Vagina (tissue), 2 donors: ENCODE measurements around the gene AQP7.

ENCODE experiments used
- POLR2AphosphoS5 ChIP-seq, 2 donors: sonication (generic); formaldehyde crosslinking; IDR thresholded peaks; one replicate each; pipeline ENCODE4 v1.9.0; 2017; ENCODE audit warnings: antibody characterized with exemption in 2 of 2, mild to moderate bottlenecking in 2 of 2, low read depth in 1 of 2; ENCODE audit not compliant: insufficient read depth in 1 of 2
- TF ChIP-seq, protein P1 (sequence below), 3 experiments: fragments of 450-650 bp in 2 of 3; fragments of 200-600 bp in 1 of 3; sonication (generic) in 1 of 3; IDR thresholded peaks; one replicate each; pipeline ENCODE4 v1.5.1; 2017 to 2019; ENCODE audit warnings: antibody characterized with exemption in 3 of 3, mild to moderate bottlenecking in 2 of 3, moderate library complexity in 2 of 3

DNA sequence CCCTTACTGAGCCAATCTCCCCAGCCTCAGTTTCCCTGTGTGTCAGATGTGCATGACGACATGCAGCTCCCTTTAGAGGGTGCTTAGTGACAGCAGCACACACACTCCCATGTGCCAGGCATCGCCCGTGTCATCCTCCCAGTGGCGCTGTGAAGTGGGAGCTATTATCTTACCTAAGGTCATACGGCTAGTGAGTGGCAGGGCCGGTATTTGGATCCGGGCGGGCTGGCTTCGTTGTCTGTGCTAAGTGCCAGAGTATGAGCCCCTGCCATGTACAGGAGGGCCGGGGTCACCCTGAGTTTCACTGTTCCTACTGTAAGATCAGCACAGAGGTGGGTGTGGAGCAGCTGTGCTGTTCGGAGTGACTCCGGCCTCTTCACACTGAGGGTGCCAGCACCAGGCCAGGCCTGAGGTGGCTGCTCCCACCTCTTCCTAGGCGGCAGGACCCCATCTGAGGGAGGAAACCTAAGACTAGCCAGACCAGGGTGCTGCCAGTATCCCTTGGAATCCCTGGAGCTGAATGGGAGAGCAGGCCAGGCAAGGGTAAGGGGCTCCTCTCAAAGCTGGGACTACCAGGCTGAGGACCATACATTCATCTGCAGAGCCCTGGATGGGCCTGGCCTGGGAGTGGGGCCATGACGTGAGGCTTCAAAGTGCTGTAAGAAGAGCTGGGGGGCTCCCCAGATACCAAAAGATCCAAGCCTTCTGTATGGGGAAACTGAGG, 22.5 kb downstream of the AQP7 start:
- TF ChIP-seq, protein P1, sequence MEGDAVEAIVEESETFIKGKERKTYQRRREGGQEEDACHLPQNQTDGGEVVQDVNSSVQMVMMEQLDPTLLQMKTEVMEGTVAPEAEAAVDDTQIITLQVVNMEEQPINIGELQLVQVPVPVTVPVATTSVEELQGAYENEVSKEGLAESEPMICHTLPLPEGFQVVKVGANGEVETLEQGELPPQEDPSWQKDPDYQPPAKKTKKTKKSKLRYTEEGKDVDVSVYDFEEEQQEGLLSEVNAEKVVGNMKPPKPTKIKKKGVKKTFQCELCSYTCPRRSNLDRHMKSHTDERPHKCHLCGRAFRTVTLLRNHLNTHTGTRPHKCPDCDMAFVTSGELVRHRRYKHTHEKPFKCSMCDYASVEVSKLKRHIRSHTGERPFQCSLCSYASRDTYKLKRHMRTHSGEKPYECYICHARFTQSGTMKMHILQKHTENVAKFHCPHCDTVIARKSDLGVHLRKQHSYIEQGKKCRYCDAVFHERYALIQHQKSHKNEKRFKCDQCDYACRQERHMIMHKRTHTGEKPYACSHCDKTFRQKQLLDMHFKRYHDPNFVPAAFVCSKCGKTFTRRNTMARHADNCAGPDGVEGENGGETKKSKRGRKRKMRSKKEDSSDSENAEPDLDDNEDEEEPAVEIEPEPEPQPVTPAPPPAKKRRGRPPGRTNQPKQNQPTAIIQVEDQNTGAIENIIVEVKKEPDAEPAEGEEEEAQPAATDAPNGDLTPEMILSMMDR (IDR thresholded peaks at IDR 0.05) = no peak
- no peak for TF ChIP-seq POLR2AphosphoS5 (IDR thresholded peaks at IDR 0.05; ENCODE audit: insufficient read depth in 1 of 2, low read depth in 1 of 2)
